BJ (cell line): ENCODE data around the gene IL15RA. TPM values are rescaled to one million over a fixed set of nuclear protein-coding genes. Genes with fewer than 3 reads are reported as not detected.

ENCODE experiments used
- CTCF ChIA-PET: fragments of 350-600 bp; formaldehyde crosslinking; extraction: SDS; loops from one replicate; lab custom pipeline; 2021; ENCODE audit warnings: antibody characterized with exemption, inconsistent platforms; lab: Yijun Ruan, JAX
- POLR2A ChIA-PET: fragments of 300-600 bp; sonication (Branson Sonifier 250); formaldehyde crosslinking; extraction: SDS; loops from one replicate; lab custom pipeline; 2021; ENCODE audit warnings: antibody characterized with exemption; lab: Charles Lee
- DNase-seq: peaks from one replicate; pipeline ENCODE4 v3.0.0-alpha.2; 2011; ENCODE audit warnings: low read depth
- H3K27me3 ChIP-seq: 2 replicates; pipeline ENCODE4 v1.6.0; 2011; ENCODE audit warnings: low read length; ENCODE audit not compliant: control insufficient read depth, insufficient read depth
- H3K36me3 ChIP-seq: 2 replicates; pipeline ENCODE4 v1.5.1; 2011; ENCODE audit warnings: low read length; ENCODE audit not compliant: control insufficient read depth, insufficient read depth
- H3K4me3 ChIP-seq: 2 replicates; pipeline ENCODE4 v1.5.1; 2011; ENCODE audit warnings: low read depth, mild to moderate bottlenecking, control low read depth, low read length
- polyA plus RNA-seq: library from polyadenylated mRNA; depleted of rRNA; stranded (reverse); fragments of >200 nt; gene quantifications from 2 replicates; pipeline ENCODE4 v1.2.3, GENCODE V29; 2011
- TF ChIP-seq, protein P1 (sequence below): IDR thresholded peaks from 2 replicates; pipeline ENCODE4 v1.5.1; 2011; ENCODE audit warnings: low read depth, mild to moderate bottlenecking, control low read depth, inconsistent platforms, low read length, moderate library complexity; ENCODE audit not compliant: insufficient read depth

The IL15RA gene
- polyA plus RNA-seq, 1 experiment, result 7.5 TPM

DNA sequence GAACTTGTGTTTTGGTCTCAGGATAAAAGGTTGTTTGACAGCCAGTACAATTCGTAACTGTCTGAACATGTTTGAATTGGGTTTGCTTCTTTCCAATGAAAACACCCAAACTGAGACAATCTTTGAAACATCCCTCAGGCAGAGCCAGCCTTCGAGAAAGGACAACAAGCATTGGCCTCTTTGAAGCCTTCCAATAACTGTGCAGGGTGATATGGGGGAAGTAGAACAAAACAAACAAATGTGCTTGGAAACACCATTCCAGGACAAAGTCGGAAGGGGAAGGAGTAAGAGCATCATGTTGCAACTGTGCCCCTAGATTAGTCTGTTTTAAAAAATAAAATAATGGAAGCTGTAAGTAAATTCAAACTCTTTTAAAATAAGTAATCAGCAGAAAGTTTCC, 45.3 kb upstream of the IL15RA start:
- POLR2A ChIA-PET, result no interaction called here
- no peaks in the 10 kb centered on the region; the same call in 1 of the 2 replicates for H3K27me3 ChIP-seq
- DNase-seq, result no peak
- no peaks in the 10 kb centered on the region for H3K36me3 ChIP-seq
- TF ChIP-seq, protein P1, sequence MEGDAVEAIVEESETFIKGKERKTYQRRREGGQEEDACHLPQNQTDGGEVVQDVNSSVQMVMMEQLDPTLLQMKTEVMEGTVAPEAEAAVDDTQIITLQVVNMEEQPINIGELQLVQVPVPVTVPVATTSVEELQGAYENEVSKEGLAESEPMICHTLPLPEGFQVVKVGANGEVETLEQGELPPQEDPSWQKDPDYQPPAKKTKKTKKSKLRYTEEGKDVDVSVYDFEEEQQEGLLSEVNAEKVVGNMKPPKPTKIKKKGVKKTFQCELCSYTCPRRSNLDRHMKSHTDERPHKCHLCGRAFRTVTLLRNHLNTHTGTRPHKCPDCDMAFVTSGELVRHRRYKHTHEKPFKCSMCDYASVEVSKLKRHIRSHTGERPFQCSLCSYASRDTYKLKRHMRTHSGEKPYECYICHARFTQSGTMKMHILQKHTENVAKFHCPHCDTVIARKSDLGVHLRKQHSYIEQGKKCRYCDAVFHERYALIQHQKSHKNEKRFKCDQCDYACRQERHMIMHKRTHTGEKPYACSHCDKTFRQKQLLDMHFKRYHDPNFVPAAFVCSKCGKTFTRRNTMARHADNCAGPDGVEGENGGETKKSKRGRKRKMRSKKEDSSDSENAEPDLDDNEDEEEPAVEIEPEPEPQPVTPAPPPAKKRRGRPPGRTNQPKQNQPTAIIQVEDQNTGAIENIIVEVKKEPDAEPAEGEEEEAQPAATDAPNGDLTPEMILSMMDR, result no peak
- H3K4me3 ChIP-seq, result no peak overlapping the region
- CTCF ChIA-PET, result interaction anchor here (0.8 to 2.4 kb wide), 4 partner anchors 9 to 359 kb away, joined by 3 to 14 read pairs (median 6); no protein-coding TSS in a partner anchor

DNA sequence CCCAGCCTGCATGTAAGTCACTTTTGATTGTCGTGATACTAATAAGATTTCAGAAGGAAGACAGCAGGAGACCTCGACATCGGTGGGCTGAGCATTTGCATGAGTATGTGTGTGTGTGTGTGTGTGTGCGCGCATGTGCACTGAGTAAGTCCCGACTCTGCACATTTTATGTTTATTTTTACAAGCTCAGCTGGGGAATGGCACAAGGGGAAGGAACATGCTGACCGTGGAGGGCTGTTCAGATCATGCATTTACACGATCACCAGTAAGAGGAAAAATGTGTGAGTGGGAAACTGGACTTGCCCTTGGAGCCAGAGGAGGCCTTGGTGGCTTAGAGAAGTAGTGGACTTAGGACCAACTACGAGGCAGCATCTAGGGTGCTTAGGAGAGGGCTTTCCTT, 43.5 kb upstream of the IL15RA start:
- no peaks in the 10 kb centered on the region; the same call in 1 of the 2 replicates for H3K27me3 ChIP-seq
- H3K36me3 ChIP-seq, result no peaks in the 10 kb centered on the region
- ChIA-PET POLR2A (no interaction called here), CTCF (interaction anchor here (0.8 to 1.1 kb wide), 2 partner anchors 381 to 1172 kb away, joined by 3 read pairs; no protein-coding TSS in a partner anchor)
- H3K4me3 ChIP-seq, result no peak overlapping the region
- TF ChIP-seq, protein P1, result no peak
- peak; percentile 30 for DNase-seq

DNA sequence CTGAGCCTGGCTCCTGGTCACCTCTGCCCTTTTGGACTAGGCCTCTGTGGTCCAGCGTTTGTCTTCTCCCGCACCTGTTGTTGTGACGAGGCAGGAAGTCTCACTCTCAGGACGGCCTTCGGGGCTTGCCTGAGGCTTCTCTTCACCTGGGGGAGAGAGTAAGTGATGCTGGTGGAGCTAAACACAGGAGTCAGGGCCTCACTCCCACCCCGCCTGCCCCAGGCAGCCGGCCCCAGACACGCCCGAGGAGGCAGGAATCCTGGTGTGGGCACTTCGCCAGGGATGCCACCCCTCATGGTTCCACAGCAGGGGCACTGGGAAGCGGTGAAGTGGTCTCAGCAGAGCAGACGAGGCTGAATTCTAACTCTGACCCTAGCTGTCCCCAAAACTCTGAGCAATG, 42.5 kb upstream of the IL15RA start:
- TF ChIP-seq, protein P1, result no peak
- ChIA-PET POLR2A (no interaction called here), CTCF (interaction anchor here (0.7 kb wide), 1 partner anchor 382 kb away, joined by 3 read pairs; no protein-coding TSS in a partner anchor)
- H3K36me3 ChIP-seq, result no peaks in the 10 kb centered on the region
- no peak for DNase-seq
- H3K27me3 ChIP-seq, result no peaks in the 10 kb centered on the region; the same call in 1 of the 2 replicates
- H3K4me3 ChIP-seq, result no peak overlapping the region

DNA sequence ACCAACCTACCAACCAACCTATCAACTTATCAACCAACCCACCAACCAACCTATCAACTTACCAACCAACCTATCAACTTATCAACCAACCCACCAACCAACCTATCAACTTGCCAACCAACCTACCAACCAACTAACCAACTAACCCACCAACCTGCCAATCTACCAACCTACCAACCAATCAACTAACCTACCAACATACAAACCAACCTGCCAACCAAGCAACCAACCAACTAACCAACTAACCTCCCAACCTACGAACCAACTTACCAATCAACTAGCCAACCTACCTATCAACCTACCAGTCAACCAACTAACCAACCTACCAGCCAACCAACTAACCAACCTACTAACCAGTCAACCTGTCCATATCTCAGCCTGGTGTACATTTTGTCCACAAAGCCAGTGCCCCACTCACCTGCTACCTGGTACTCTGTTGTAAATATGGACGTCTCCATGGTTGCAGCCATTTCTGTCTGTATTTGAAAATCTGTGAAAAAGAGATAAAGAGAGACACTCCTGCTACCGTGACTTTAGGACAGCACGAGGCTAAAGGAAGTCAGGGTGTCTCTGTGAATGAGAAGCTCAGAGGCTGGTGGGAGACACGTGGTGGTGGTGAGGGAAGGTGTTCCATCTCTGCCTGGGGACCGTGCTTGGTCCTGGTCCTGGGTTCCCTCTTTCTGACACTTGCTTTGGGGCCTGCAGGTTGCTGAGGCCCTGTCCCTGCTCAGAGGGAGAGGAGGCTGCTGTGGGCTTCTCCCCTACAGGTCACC, 41.9 kb upstream of the IL15RA start:
- Histone ChIP-seq H3K36me3 (no peaks in the 10 kb centered on the region), H3K4me3 (no peak overlapping the region), H3K27me3 (no peaks in the 10 kb centered on the region; the same call in 1 of the 2 replicates)
- ChIA-PET CTCF (no interaction called here), POLR2A (no interaction called here)
- no peak for DNase-seq
- TF ChIP-seq, protein P1, result no peak

DNA sequence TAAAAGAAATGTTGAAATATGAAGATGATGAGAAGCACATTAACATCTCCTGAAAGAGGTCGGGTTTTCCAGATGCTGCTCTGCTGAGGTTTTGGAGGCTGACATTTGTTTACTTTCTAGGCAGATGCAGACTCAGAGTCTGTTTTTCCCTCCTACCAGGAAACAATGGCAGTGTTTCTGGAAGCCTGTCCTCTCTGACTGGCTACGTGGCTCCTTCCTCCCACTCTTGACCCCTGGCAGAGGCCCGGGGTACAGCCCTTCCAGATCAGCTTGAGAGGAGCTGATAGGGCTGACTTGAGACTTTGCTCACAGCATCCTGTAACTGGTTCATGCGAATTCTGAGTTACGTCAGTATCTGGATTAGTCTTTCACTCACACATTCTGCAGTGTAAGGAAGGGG, 41.1 kb upstream of the IL15RA start:
- DNase-seq, result no peak
- no peaks in the 10 kb centered on the region; the same call in 1 of the 2 replicates for H3K27me3 ChIP-seq
- H3K4me3 ChIP-seq, result no peak overlapping the region
- CTCF ChIA-PET, result interaction anchor here (1.2 kb wide), 1 partner anchor 12 kb away, joined by 3 read pairs; no protein-coding TSS in a partner anchor
- POLR2A ChIA-PET, result no interaction called here
- TF ChIP-seq, protein P1, result no peak
- no peaks in the 10 kb centered on the region for H3K36me3 ChIP-seq
